Measurements from ENCODE around the gene DGKQ. TPM values are rescaled to one million over a fixed set of nuclear protein-coding genes. Genes with fewer than 3 reads are reported as not detected.

DGKQ gene
- polyA plus RNA-seq, 2 of the 4 experiments (the other 2 are of a cell fraction): 2.7 to 7.8 TPM

- peak in 1 of 2 experiments; percentile 29; a peak in 2 of 6 replicates for ATAC-seq
- Histone ChIP-seq H3K9me3 (no peaks in the 10 kb centered on the region), H3K27ac (no peak overlapping the region), H3K4me3 (no peak overlapping the region), H3K4me1 (peaks cover 26% of the 10 kb centered on the region), H3K4me2 (no peak overlapping the region)
- DNase-seq (ENCODE audit: low read depth in 1 of 2, low spot score in 1 of 2): no peak
- CTCF ChIA-PET: no interaction called here
- 93% methylated on average over 11 of the region's 23 CpGs for WGBS (ENCODE audit: missing lambda C conversion rate)
- FAIRE-seq: no peak
- TF ChIP-seq SREBF2 (IDR thresholded peaks at IDR 0.05): no peak
- no peak for TF ChIP-seq RFX5 (IDR thresholded peaks at IDR 0.05)
- TF ChIP-seq RARB (CRISPR knock-in tag; IDR thresholded peaks at IDR 0.05): no peak
- TF ChIP-seq RAD21 (conservative IDR thresholded peaks at IDR 0.05 in 1 of 2, IDR thresholded peaks at IDR 0.05 in 1 of 2): peak in 1 of 2 experiments; percentile 28; a peak in 1 of 5 replicates
- POLR2A ChIA-PET: no interaction called here
Measured at GRCh38 chr4:995311-996026, 22.1 kb upstream of the DGKQ start.

- 70% methylated on average over 17 of the region's 37 CpGs for WGBS (ENCODE audit: missing lambda C conversion rate)
- TF ChIP-seq EHMT2 (IDR thresholded peaks at IDR 0.05; ENCODE audit: low read depth): no peak
- no peak for TF ChIP-seq CHD4 (IDR thresholded peaks at IDR 0.05; ENCODE audit: borderline replicate concordance)
- TF ChIP-seq ZFP36 (IDR thresholded peaks at IDR 0.05; ENCODE audit: borderline replicate concordance, partially characterized antibody): no peak
- peak; percentile 97 for TF ChIP-seq MAFK (IDR thresholded peaks at IDR 0.05; ENCODE audit: partially characterized antibody)
- TF ChIP-seq NFE2L2 (conservative IDR thresholded peaks at IDR 0.05; ENCODE audit: low read length): peak; percentile 86
- Histone ChIP-seq H3K4me3 (peak within 1 kb of the TSS; percentile 2; the same call in 1 of the 3 replicates), H3K4me1 (peaks cover 26% of the 10 kb centered on the region), H3K9me3 (no peaks in the 10 kb centered on the region), H3K27ac (peak within 1 kb of the TSS; percentile 77 to 93), H3K4me2 (peak within 1 kb of the TSS; percentile 67)
- peak; percentile 9 to 49; a peak in 4 of 6 replicates for ATAC-seq
- no peak for FAIRE-seq
- CTCF ChIA-PET: interaction anchor here (1.2 kb wide), 1 partner anchor 251 kb away, joined by 4 read pairs; no protein-coding TSS in a partner anchor
- POLR2A ChIA-PET: no interaction called here
- DNase-seq (ENCODE audit: low read depth in 1 of 2, low spot score in 1 of 2): peak in 1 of 2 experiments; percentile 51
Measured at GRCh38 chr4:993111-994029, 20.0 kb upstream of the DGKQ start, which contains the start of gene SLC26A1. Gene SLC26A1 (minus strand): TSS chr4:993404. CDS start chr4:991703, 1,701 bp downstream.

GRCh38 chr4:992297-993110, 19.1 kb upstream of the DGKQ start:
- peak overlapping the region; percentile 2; the same call in 1 of the 3 replicates for H3K4me3 ChIP-seq
- POLR2A ChIA-PET: no interaction called here
- CTCF ChIA-PET: interaction anchor here (1.2 kb wide), 2 partner anchors 9 to 250 kb away, joined by 3 to 4 read pairs; no protein-coding TSS in a partner anchor
- H3K4me2 ChIP-seq: peak overlapping the region; percentile 67
- H3K4me1 ChIP-seq: peaks cover 21% of the 10 kb centered on the region
- DNase-seq (ENCODE audit: low read depth in 1 of 2, low spot score in 1 of 2) (peak; percentile 52 to 74), ATAC-seq (peak; percentile 62 to 74), FAIRE-seq (no peak)
- TF ChIP-seq E2F6 (IDR thresholded peaks at IDR 0.05; ENCODE audit: borderline replicate concordance, low read depth) (no peak), RNF2 (IDR thresholded peaks at IDR 0.05; ENCODE audit: borderline replicate concordance, low read depth) (no peak), ATOH8 (CRISPR knock-in tag; IDR thresholded peaks at IDR 0.05; ENCODE audit: low read depth) (no peak), CBX2 (IDR thresholded peaks at IDR 0.05; ENCODE audit: borderline replicate concordance, low read depth) (no peak), MAX (IDR thresholded peaks at IDR 0.05) (peak; percentile 61; the same call in 1 of the 2 replicates), USF2 (IDR thresholded peaks at IDR 0.05) (peak; percentile 83), NR3C1 (IDR thresholded peaks at IDR 0.05) (no peak)
- peak overlapping the region; percentile 77 to 93 for H3K27ac ChIP-seq
- WGBS (ENCODE audit: missing lambda C conversion rate): 3% methylated on average over 12 of the region's 25 CpGs
- H3K9me3 ChIP-seq: no peaks in the 10 kb centered on the region

All from A549 (cell line).